HepG2 (cell line): ENCODE measurements around the gene IFNA14. TPM values are rescaled to one million over a fixed set of nuclear protein-coding genes. Genes with fewer than 3 reads are reported as not detected.

Experiments
- ATAC-seq: fragments of 200-7000 bp; cut with Tn5 transposase; 3 replicates; pipeline ENCODE4 v1.9.1; 2020; ENCODE audit warnings: mild to moderate bottlenecking, moderate library complexity
- BruUV-seq: library from RNA; stranded (reverse); fragments of 400-500 nt; replicated peaks from 2 replicates; lab custom pipeline; 2021; lab: Mats Ljungman, UMichigan
- CTCF ChIA-PET: fragments of 300-600 bp; formaldehyde crosslinking; extraction: SDS; loops from one replicate; lab custom pipeline; 2021; ENCODE audit warnings: low total read pairs, inconsistent platforms, low intra/inter-chr PET ratio; lab: Yijun Ruan, JAX
- POLR2A ChIA-PET: fragments of 350-600 bp; sonication (Branson Sonifier 250); formaldehyde crosslinking; loops from one replicate; lab custom pipeline; 2020; ENCODE audit warnings: antibody characterized with exemption, inconsistent platforms; lab: Yijun Ruan, JAX
- DNase-seq: peaks from one replicate; pipeline ENCODE4 v3.0.0-alpha.2; 2015; ENCODE audit warnings: low spot score
- FAIRE-seq: peaks from 3 replicates; lab custom pipeline; 2011; peaks lifted over from hg19 to GRCh38; lab: Jason Lieb, UNC
- H2AFZ ChIP-seq: one replicate; pipeline ENCODE4 v1.6.1; 2011; ENCODE audit warnings: low read length, inconsistent platforms
- H3K27ac ChIP-seq: fragments of 300-600 bp; 3 replicates; pipeline ENCODE4 v1.8.0; 2011; ENCODE audit warnings: mixed run types, mild to moderate bottlenecking, mixed read lengths, low read length, inconsistent platforms; ENCODE audit not compliant: insufficient read depth; ENCODE audit errors: extremely low read length
- H3K27me3 ChIP-seq, 2 experiments: fragments of 200-600 bp in 1 of 2; 2 replicates in 1 of 2; 3 replicates in 1 of 2; pipeline versions ENCODE4 v1.6.0 to v1.8.0; 2011; ENCODE audit warnings: low read length in 2 of 2, mild to moderate bottlenecking in 2 of 2, moderate library complexity in 2 of 2, inconsistent platforms in 1 of 2; ENCODE audit not compliant: insufficient read depth in 2 of 2, control insufficient read depth in 1 of 2
- H3K36me3 ChIP-seq, 2 experiments: fragments of 200-600 bp in 1 of 2; replicated peaks in 1 of 2; 2 replicates in 1 of 2; 3 replicates in 1 of 2; pipeline versions ENCODE4 v1.5.1 to v1.8.0; 2011; ENCODE audit warnings: low read length in 2 of 2, inconsistent platforms in 1 of 2; ENCODE audit not compliant: insufficient read depth in 2 of 2, control insufficient read depth in 1 of 2
- H3K4me1 ChIP-seq: 2 replicates; pipeline ENCODE4 v1.5.1; 2012; ENCODE audit warnings: low read length, inconsistent platforms; ENCODE audit not compliant: insufficient read depth
- H3K4me2 ChIP-seq: 2 replicates; pipeline ENCODE4 v1.6.0; 2011; ENCODE audit warnings: low read depth, low read length, inconsistent platforms
- H3K4me3 ChIP-seq, 3 experiments: fragments of 200-600 bp in 1 of 3; sonication (generic), shearing (Covaris generic) in 1 of 3; replicated peaks in 1 of 3; 2 replicates each; pipeline ENCODE4 v1.5.1; 2011 to 2016; ENCODE audit warnings: low read length in 3 of 3, inconsistent platforms in 2 of 3, low read depth in 2 of 3, mild to moderate bottlenecking in 2 of 3, control low read depth in 1 of 3, mixed read lengths in 1 of 3; ENCODE audit not compliant: insufficient read depth in 1 of 3
- H3K79me2 ChIP-seq: one replicate; pipeline ENCODE4 v1.6.1; 2011; ENCODE audit warnings: low read length, inconsistent platforms; ENCODE audit not compliant: insufficient read depth
- H3K9ac ChIP-seq: 2 replicates; pipeline ENCODE4 v1.6.0; 2011; ENCODE audit warnings: mild to moderate bottlenecking, low read depth, low read length, inconsistent platforms; ENCODE audit not compliant: insufficient read depth
- H3K9me3 ChIP-seq: 2 replicates; pipeline ENCODE4 v1.5.1; 2012; ENCODE audit warnings: mild to moderate bottlenecking, low read length
- H4K20me1 ChIP-seq: 2 replicates; pipeline ENCODE4 v1.6.0; 2011; ENCODE audit warnings: inconsistent platforms, mild to moderate bottlenecking, low read length, moderate library complexity; ENCODE audit not compliant: insufficient read depth
- CEBPB ChIP-seq: IDR thresholded peaks from 2 replicates; pipeline ENCODE4 v1.6.1; 2011; ENCODE audit warnings: low read depth, low read length, improper control_type of control experiment, borderline replicate concordance
- DNMT3B ChIP-seq: conservative IDR thresholded peaks from 2 replicates; pipeline ENCODE4 v1.6.1; 2016; ENCODE audit warnings: missing biosample characterization, control low read depth
- HMGXB3 ChIP-seq: sonication (generic); formaldehyde crosslinking; IDR thresholded peaks from 2 replicates; pipeline ENCODE4 v1.4.0; 2020; ENCODE audit warnings: missing genetic modification reagents, borderline replicate concordance
- HOXA9 ChIP-seq: sonication (generic); formaldehyde crosslinking; IDR thresholded peaks from 2 replicates; pipeline ENCODE4 v1.8.1; 2022; ENCODE audit warnings: missing genetic modification reagents, mild to moderate bottlenecking, moderate library complexity, borderline replicate concordance
- PHF21A ChIP-seq: sonication (generic); formaldehyde crosslinking; IDR thresholded peaks from 2 replicates; pipeline ENCODE4 v1.5.0; 2020; ENCODE audit warnings: mild to moderate bottlenecking, missing genetic modification reagents
- RFX5 ChIP-seq: IDR thresholded peaks from 2 replicates; pipeline ENCODE4 v1.6.1; 2011; ENCODE audit warnings: low read depth, low read length, improper control_type of control experiment
- WGBS: methylation state at CpG from one replicate; pipeline ENCODE4 v1.1.6; 2017; ENCODE audit warnings: low lambda C conversion rate; 5-methylcytosine and 5-hydroxymethylcytosine counted together
- in situ Hi-C: cut with HindIII; loops from 2 replicates; pipeline ENCODE4 v1.10.0; 2017; ENCODE audit warnings: low pct_unique_long_range_greater_than_20kb; ENCODE audit not compliant: extremely low pct_ligation_motif_present
- intact Hi-C: fragments of 100-400 bp; cut with micrococcal nuclease; formaldehyde crosslinking; loops from one replicate; pipeline ENCODE4 v1.10.0; 2022; ENCODE audit not compliant: unreplicated experiment
- polyA plus RNA-seq, 8 experiments: library from polyadenylated mRNA; depleted of rRNA in 3 of 8; stranded (reverse) in 7 of 8; unstranded in 1 of 8; fragments of >200 nt; fragmentation: Illumina TruSeq in 4 of 8; extraction: Trizol in 4 of 8; gene quantifications; 2 replicates each; pipeline versions ENCODE4 v1.2.1 to v1.2.3, GENCODE V29; 2011 to 2016; ENCODE audit warnings: low read depth in 4 of 8, missing spikeins in 1 of 8, mixed read lengths in 1 of 8; ENCODE audit not compliant: insufficient read depth in 1 of 8
- total RNA-seq, 5 experiments: library from RNA; depleted of rRNA; stranded (reverse); fragments of >200 nt; fragmentation: Illumina TruSeq; extraction: Trizol; gene quantifications; 2 replicates each; pipeline ENCODE4 v1.2.3, GENCODE V29; 2016; ENCODE audit warnings: low read depth in 1 of 5

IFNA14 gene
- total and polyA plus RNA-seq, 2 of the 13 experiments (the other 11 are each of a cell fraction or from before 2014, with no cell fraction given): not detected

- TF ChIP-seq HMGXB3 (CRISPR knock-in tag): no peak
- TF ChIP-seq, all 625 proteins: peak for 0
These were observed 28.5 kb upstream of the IFNA14 start (continued) for GRCh38 chr9:21268347-21268657.

- H3K4me2 ChIP-seq: no peak overlapping the region
- TF ChIP-seq RFX5 (no peak), DNMT3B (no peak), PHF21A (CRISPR knock-in tag) (no peak), CEBPB (no peak), HOXA9 (CRISPR knock-in tag) (no peak)
- TF ChIP-seq, all 625 proteins: peak for 0
- DNase-seq (no peak), FAIRE-seq (no peak), ATAC-seq (no peak)
- no peak overlapping the region for H3K4me3 ChIP-seq
- H3K27me3 ChIP-seq: no peaks in the 10 kb centered on the region
- no peaks in the 10 kb centered on the region for H3K36me3 ChIP-seq
- POLR2A ChIA-PET: no interaction called here
- H3K79me2 ChIP-seq: no peaks in the 10 kb centered on the region
- no peaks in the 10 kb centered on the region for H4K20me1 ChIP-seq
- intact Hi-C loops (no loop called here), in situ Hi-C loops (no loop called here)
- no peak overlapping the region for H3K9ac ChIP-seq
- no TSS peak for BruUV-seq
- H3K27ac ChIP-seq: no peak overlapping the region
- H3K9me3 ChIP-seq: no peaks in the 10 kb centered on the region
- no peaks in the 10 kb centered on the region for H3K4me1 ChIP-seq
- CTCF ChIA-PET: no interaction called here
- H2AFZ ChIP-seq: no peak overlapping the region
- WGBS: 0% methylated on average over 4 of the region's 4 CpGs
These were observed 27.9 kb upstream of the IFNA14 start for GRCh38 chr9:21267485-21268346.
